Measurements from ENCODE around the gene ENTPD1.

DNA sequence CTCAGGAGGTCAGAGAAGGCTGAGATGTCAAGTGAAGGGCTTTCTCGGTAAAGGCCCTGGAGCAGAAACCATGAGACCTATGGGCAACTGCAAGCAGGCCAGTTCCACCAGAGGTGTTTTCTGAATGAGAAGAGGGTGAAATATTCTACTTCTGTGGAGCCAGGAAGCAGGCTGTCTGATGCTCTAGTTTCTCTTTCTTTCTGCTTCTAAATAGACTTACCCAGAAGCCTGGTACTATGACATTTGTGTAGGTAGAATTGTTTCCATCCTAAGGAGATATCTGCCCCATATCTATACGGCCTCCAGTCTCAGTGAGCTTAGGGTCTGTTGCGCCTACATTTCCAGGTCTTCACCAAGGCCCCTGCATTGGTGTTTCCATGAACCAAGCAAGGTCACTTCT is 78.4 kb downstream of the ENTPD1 start:
- TF ChIP-seq, protein P1, sequence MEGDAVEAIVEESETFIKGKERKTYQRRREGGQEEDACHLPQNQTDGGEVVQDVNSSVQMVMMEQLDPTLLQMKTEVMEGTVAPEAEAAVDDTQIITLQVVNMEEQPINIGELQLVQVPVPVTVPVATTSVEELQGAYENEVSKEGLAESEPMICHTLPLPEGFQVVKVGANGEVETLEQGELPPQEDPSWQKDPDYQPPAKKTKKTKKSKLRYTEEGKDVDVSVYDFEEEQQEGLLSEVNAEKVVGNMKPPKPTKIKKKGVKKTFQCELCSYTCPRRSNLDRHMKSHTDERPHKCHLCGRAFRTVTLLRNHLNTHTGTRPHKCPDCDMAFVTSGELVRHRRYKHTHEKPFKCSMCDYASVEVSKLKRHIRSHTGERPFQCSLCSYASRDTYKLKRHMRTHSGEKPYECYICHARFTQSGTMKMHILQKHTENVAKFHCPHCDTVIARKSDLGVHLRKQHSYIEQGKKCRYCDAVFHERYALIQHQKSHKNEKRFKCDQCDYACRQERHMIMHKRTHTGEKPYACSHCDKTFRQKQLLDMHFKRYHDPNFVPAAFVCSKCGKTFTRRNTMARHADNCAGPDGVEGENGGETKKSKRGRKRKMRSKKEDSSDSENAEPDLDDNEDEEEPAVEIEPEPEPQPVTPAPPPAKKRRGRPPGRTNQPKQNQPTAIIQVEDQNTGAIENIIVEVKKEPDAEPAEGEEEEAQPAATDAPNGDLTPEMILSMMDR (IDR thresholded peaks at IDR 0.05; ENCODE audit: insufficient read depth, low read length, poor library complexity, severe bottlenecking) = no peak
- TF ChIP-seq EZH2phosphoT487 (conservative IDR thresholded peaks at IDR 0.05; ENCODE audit: low read length) = no peak

Data from SU-DHL-6 (cell line).